Subcutaneous abdominal adipose tissue (tissue), 5 donors: ENCODE results near the gene SREK1IP1.

Experiments used
- H3K27ac ChIP-seq: one replicate; pipeline ENCODE4 v1.7.0; 2013; ENCODE audit warnings: low read depth, mild to moderate bottlenecking, inconsistent platforms, low read length, moderate library complexity
- H3K27me3 ChIP-seq, 5 donors: one replicate each; pipeline ENCODE4 v1.7.0; 2013; ENCODE audit warnings: low read length in 5 of 5, inconsistent platforms in 1 of 5; ENCODE audit not compliant: control insufficient read depth in 5 of 5, insufficient read depth in 4 of 5
- H3K36me3 ChIP-seq, 5 donors: one replicate each; pipeline ENCODE4 v1.7.0; 2013; ENCODE audit warnings: low read length in 5 of 5; ENCODE audit not compliant: control insufficient read depth in 5 of 5, insufficient read depth in 5 of 5
- H3K4me1 ChIP-seq, 5 donors: one replicate each; pipeline ENCODE4 v1.7.0; 2013; ENCODE audit warnings: low read length in 5 of 5, mild to moderate bottlenecking in 3 of 5, moderate library complexity in 1 of 5; ENCODE audit not compliant: control insufficient read depth in 5 of 5, insufficient read depth in 5 of 5
- H3K4me3 ChIP-seq, 5 donors: one replicate each; pipeline ENCODE4 v1.7.0; 2013; ENCODE audit warnings: low read length in 5 of 5, low read depth in 1 of 5
- H3K9ac ChIP-seq, 5 donors: one replicate each; pipeline ENCODE4 v1.7.0; 2013; ENCODE audit warnings: low read length in 5 of 5, mild to moderate bottlenecking in 4 of 5, moderate library complexity in 3 of 5
- H3K9me3 ChIP-seq, 5 donors: one replicate each; pipeline ENCODE4 v1.7.0; 2013; ENCODE audit warnings: low read length in 5 of 5; ENCODE audit not compliant: control insufficient read depth in 5 of 5
- donor health status: healthy.
- donor health status: healthy.
- donor health status: healthy.
- donor health status: healthy.
- donor health status: healthy.

The SREK1IP1 gene

DNA sequence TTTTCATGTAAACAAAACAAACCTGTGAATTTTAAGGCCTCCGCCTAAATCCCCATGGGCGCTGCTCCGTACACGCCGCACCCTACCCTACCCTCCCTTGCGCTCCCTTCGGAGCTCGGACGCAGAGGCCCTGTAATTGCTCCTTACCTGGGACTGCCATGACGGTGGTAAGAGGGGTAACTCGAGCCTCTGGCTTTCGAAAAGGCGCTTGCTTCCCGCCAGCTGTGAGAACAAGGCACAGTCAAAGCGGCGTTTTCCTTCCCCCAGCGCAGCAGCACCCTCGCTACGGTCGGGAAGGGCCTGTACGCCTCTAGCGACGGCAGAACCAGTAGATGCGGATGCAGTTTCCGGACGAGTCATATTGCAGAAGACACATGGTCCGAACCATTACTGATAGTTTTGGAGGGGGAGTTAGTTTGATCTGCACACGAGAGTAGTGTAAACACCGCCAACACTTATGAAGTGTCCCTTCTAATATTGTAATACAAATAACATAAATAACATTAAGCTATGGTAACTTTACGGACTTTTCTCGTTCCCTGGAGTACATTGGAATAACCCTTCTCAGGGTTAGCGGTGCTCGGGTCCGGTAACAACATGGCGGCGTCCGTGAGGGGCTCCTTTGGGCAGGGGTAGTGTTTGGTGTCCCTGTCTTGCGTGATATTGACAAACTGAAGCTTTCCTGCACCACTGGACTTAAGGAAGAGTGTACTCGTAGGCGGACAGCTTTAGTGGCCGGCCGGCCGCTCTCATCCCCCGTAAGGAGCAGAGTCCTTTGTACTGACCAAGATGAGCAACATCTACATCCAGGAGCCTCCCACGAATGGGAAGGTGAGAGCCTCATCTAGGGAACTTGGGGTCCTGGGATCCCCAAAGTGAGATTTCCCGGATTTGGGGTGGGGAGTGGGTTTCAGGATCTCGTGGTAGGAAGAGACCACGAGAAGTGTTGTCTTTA is at the start of gene SREK1IP1, which contains the start of gene CWC27:
Gene SREK1IP1 (minus strand): TSS at position 334 of the 955 bp plus-strand sequence. CDS start 174 bp downstream, at position 160.
Gene CWC27 (plus strand): TSS at position 573 of the 955 bp plus-strand sequence. CDS start 217 bp downstream, at position 790.
- H3K27me3 ChIP-seq: no peaks in the 10 kb centered on the region
- H3K36me3 ChIP-seq: peaks cover 8 to 11% (median 9%) of the 10 kb centered on the region in 5 donors
- H3K4me3 ChIP-seq: peak within 1 kb of the TSS; percentile 94 to 100 (median 98)
- peaks cover 2 to 42% (median 40%) of the 10 kb centered on the region in 5 donors for H3K4me1 ChIP-seq
- no peaks in the 10 kb centered on the region for H3K9me3 ChIP-seq
- H3K27ac ChIP-seq: peak within 1 kb of the TSS; percentile 90
- peak within 1 kb of the TSS; percentile 79 to 99 (median 96) for H3K9ac ChIP-seq

DNA sequence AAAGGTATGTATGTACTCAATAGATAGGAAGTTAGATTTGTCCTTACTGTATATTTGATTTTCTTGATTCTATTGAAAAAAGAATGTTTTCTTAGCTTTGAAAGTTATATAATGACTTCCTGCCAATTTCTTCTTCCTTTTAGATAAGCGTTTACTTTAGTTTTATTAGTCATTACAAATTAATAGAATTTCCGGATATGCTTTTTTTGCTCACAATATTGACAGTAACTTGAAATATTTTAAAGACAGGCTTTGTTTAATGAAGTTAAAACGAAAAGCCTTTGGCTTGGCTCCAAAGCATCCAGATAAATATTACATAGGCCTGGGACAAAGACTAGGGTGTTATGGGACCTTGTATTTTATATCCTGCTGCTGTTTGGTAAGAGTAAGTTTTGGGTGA is 49.8 kb upstream of the SREK1IP1 start:
- Histone ChIP-seq H3K9ac (no peak overlapping the region), H3K27me3 (no peaks in the 10 kb centered on the region), H3K4me3 (no peak overlapping the region), H3K27ac (no peak overlapping the region), H3K4me1 (peaks cover 0 to 17% (median 0%) of the 10 kb centered on the region in 5 donors), H3K36me3 (peaks cover 0 to 10% (median 4%) of the 10 kb centered on the region in 5 donors), H3K9me3 (no peaks in the 10 kb centered on the region)

DNA sequence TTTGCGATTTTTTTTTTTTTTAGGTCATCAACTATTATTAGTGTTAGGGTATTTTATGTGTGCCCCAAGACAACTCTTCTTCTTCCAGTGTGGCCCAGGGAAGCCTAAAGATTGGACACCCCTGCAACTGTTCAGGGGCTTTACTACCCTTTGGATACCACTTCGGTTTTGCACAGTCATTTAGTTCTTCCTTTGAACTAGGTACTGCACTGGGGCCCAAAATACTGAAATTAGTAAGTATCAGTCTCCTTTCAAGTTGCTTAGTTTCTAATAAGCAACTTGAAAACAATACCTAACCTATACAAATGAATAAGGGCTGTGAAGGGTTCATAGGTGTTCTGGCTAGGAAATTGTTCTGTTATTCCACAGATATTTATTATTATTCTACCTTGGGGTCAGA is 45.6 kb upstream of the SREK1IP1 start:
- peaks cover 0 to 3% (median 0%) of the 10 kb centered on the region in 5 donors for H3K4me1 ChIP-seq
- no peak overlapping the region for H3K4me3 ChIP-seq

DNA sequence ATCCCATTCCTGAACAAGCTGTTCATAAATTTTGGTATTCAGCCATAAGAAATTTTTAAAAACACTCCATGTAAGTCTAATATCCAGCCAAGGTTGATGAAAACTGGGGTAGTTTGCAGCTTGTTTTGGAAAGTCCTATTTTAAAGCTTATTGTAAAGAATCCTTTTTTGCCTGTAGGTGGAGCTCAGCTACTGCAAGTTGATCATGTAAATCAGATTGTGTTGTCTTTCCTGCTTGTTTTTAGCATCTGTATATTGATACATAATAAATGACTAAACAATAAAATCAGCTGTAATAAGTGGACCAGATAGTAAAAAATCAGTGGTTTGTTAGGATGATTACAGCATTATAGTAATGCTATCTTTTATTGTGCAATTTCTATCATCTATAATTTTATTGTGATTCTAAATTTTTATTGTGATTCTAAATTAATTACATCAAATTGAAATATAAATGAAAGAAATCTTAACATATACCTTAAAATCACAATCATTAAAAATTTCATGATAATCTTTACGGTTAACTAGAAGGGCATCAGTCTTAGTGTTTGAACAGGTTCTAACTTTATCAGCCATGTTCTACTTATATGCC is 42.7 kb upstream of the SREK1IP1 start:
- Histone ChIP-seq H3K36me3 (peaks cover 7 to 19% (median 8%) of the 10 kb centered on the region in 5 donors), H3K27ac (no peak overlapping the region), H3K9ac (no peak overlapping the region), H3K4me3 (no peak overlapping the region), H3K27me3 (no peaks in the 10 kb centered on the region), H3K9me3 (no peaks in the 10 kb centered on the region), H3K4me1 (no peaks in the 10 kb centered on the region)

More for the DNA sequence above, 45.6 kb upstream of the SREK1IP1 start:
- H3K27me3 ChIP-seq: no peaks in the 10 kb centered on the region
- H3K9me3 ChIP-seq: no peaks in the 10 kb centered on the region
- no peak overlapping the region for H3K27ac ChIP-seq
- no peak overlapping the region for H3K9ac ChIP-seq
- H3K36me3 ChIP-seq: peaks cover 0 to 6% (median 6%) of the 10 kb centered on the region in 5 donors

DNA sequence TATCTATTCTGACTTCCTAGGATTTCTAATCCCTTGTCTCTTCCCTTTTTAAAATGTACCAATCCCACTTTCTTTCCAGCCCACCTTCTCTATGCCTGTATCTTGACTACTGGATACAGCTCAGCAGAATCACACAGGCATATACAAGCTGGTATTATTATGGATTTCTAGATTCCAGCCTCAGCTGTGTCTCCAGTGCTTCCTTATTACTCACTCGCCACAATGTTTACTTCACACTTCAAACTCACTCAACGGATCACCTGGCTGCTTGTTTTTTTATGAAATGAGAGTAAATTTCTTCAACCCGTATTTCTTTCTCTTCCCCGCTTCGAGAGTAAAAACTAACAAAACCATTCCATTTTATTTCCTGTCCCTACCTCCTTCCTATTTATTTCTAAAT is 39.0 kb upstream of the SREK1IP1 start:
- no peak overlapping the region for H3K4me3 ChIP-seq
- H3K4me1 ChIP-seq: no peaks in the 10 kb centered on the region
- no peak overlapping the region for H3K27ac ChIP-seq
- H3K36me3 ChIP-seq: peaks cover 5 to 35% (median 23%) of the 10 kb centered on the region in 5 donors
- no peak overlapping the region for H3K9ac ChIP-seq
- H3K27me3 ChIP-seq: no peaks in the 10 kb centered on the region
- H3K9me3 ChIP-seq: no peaks in the 10 kb centered on the region

DNA sequence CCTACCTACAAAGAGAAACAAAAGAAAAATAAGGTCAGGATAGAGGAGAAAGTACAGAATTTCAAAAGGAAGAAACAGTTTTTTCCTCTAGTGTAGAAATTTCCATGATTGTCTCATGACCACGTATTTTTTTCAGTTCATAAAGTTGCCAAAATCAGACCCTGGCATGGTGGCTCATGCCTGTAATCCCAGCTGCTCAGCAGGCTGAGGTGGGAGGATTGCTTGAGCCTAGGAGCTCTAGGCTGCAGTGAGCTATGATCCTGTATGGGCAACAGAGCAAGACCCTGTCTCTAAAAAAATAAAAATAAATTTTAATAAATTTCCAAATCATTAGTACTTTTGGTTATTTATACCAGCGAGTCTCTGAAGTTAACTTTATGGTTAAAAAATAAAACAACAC is 38.0 kb upstream of the SREK1IP1 start:
- H3K36me3 ChIP-seq: peaks cover 9 to 43% (median 28%) of the 10 kb centered on the region in 5 donors

DNA sequence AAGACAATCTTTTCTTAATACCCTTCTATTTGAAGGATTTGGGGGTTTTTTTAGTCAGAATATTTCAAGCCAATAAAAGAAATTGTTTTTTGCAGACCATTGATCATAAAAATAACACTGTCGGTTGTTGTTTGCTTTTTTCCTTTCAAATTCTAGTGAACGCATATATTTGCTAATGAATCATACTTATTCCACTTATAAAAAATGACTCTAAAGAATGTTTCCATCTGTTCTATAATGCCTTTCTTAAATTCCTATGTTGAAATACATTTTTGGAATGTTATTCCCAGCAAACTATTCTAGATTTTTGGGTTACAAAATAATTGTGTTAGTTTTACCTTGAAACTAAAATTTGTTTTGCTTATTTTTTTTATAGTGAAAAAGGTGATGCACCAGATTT is 32.4 kb upstream of the SREK1IP1 start:
- Histone ChIP-seq H3K27ac (no peak overlapping the region), H3K27me3 (no peaks in the 10 kb centered on the region), H3K4me3 (no peak overlapping the region), H3K9ac (no peak overlapping the region), H3K36me3 (peaks cover 8 to 44% (median 22%) of the 10 kb centered on the region in 5 donors), H3K4me1 (no peaks in the 10 kb centered on the region), H3K9me3 (no peaks in the 10 kb centered on the region)

More for the DNA sequence above, 38.0 kb upstream of the SREK1IP1 start:
- no peaks in the 10 kb centered on the region for H3K9me3 ChIP-seq
- H3K27me3 ChIP-seq: no peaks in the 10 kb centered on the region
- no peak overlapping the region for H3K27ac ChIP-seq
- H3K9ac ChIP-seq: no peak overlapping the region
- no peak overlapping the region for H3K4me3 ChIP-seq
- H3K4me1 ChIP-seq: no peaks in the 10 kb centered on the region

DNA sequence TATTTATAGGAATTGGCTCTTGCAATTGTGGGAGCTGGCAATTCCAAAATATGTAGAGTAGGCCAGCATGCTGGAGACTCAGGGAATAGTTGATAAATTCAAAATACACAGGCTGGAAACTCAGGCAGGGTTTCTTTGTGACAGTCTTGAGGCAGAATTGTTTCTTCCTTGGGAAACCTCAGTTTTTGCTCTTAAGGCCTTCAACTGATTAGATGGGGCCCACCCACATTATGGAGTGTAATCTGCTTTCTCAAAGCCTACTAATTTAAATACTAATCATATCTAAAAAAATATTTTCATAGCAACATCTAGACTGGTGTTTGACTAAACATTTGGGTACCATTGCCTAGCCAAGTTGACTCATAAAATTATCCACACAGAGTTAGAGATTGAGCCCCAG is 27.8 kb upstream of the SREK1IP1 start:
- H3K9me3 ChIP-seq: no peaks in the 10 kb centered on the region
- no peak overlapping the region for H3K4me3 ChIP-seq
- H3K27ac ChIP-seq: no peak overlapping the region
- H3K9ac ChIP-seq: no peak overlapping the region
- no peaks in the 10 kb centered on the region for H3K27me3 ChIP-seq
- peaks cover 0 to 4% (median 0%) of the 10 kb centered on the region in 5 donors for H3K4me1 ChIP-seq
- peaks cover 3 to 17% (median 4%) of the 10 kb centered on the region in 5 donors for H3K36me3 ChIP-seq

DNA sequence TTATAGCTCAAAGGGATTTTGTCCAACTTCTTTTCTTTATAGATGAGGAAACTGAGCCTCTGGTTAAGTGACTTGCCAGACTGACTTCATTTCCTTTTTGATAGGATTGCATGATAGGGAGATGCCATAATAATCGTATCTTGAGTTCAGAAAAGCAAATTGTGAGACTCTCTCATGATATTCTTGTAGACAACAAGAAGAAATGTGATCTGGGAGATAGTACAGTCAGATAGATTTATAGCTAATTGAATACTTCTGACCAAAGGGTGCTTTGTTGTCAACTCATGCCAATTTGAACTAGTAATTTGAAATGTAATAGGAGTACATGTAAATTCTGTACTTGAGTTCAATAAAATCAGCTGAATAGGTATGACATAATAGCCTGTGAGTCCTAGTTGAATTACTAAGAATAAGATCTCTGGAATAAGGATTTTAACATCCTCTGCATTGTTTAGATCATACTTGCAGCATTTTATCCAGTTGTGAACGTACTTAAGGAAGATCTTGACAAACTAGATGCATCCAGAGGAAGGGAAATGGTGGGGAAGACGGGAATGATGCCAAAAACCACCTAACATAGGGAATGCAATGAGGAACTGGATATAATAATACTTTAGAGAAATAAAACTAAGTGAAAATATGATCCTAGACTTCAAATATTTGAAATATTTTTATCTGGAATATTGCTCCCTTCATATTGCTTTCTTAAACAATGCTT is 25.7 kb upstream of the SREK1IP1 start:
- Histone ChIP-seq H3K27me3 (no peaks in the 10 kb centered on the region), H3K36me3 (peaks cover 0 to 18% (median 0%) of the 10 kb centered on the region in 5 donors), H3K27ac (no peak overlapping the region), H3K9me3 (no peaks in the 10 kb centered on the region), H3K4me3 (no peak overlapping the region), H3K4me1 (peaks cover 0 to 4% (median 0%) of the 10 kb centered on the region in 5 donors), H3K9ac (no peak overlapping the region)
